Dendritic cell treated with granulocyte-macrophage colony-stimulating factor and Interleukin-4, amounts not matched to agents 40 ng/mL and 50 ng/mL, for 4 days (primary cell): ENCODE measurements around the gene VLDLR.

ENCODE experiments used
- H3K27ac Mint-ChIP-seq: one replicate; pipeline ENCODE4 v1.8.0; 2022; ENCODE audit warnings: mild to moderate bottlenecking, mixed read lengths
- H3K27me3 Mint-ChIP-seq: one replicate; pipeline ENCODE4 v1.8.0; 2022; ENCODE audit warnings: mild to moderate bottlenecking, mixed read lengths
- H3K36me3 Mint-ChIP-seq: one replicate; pipeline ENCODE4 v1.8.0; 2022; ENCODE audit warnings: low read depth, mixed read lengths
- H3K4me1 Mint-ChIP-seq: one replicate; pipeline ENCODE4 v1.8.0; 2022; ENCODE audit warnings: low read depth, mixed read lengths
- H3K4me3 Mint-ChIP-seq: one replicate; pipeline ENCODE4 v1.8.0; 2022; ENCODE audit warnings: mild to moderate bottlenecking, moderate library complexity, mixed read lengths
- H3K9me3 Mint-ChIP-seq: one replicate; pipeline ENCODE4 v1.8.0; 2022; ENCODE audit warnings: mixed read lengths
- intact Hi-C: fragments of 100-400 bp; cut with micrococcal nuclease; formaldehyde crosslinking; loops from one replicate; pipeline ENCODE4 v1.15.0; 2022

The VLDLR gene

DNA sequence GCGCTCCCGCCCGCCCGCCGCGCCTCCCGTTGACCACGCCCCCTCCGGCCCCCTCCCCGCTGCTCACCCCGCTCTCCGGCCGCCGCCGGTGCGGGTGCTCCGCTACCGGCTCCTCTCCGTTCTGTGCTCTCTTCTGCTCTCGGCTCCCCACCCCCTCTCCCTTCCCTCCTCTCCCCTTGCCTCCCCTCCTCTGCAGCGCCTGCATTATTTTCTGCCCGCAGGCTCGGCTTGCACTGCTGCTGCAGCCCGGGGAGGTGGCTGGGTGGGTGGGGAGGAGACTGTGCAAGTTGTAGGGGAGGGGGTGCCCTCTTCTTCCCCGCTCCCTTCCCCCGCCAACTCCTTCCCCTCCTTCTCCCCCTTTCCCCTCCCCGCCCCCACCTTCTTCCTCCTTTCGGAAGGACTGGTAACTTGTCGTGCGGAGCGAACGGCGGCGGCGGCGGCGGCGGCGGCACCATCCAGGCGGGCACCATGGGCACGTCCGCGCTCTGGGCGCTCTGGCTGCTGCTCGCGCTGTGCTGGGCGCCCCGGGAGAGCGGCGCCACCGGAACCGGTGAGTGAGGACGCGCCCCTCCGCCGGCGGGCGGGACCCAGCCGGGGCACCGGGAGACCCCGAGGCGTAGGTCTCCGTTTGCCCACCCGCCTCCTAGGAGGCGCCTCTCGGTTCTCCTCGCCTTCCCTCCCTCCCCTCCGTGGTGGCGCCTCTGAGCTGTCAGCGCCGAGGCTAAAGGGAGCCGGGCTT is at the start of gene VLDLR:
Gene VLDLR, plus strand, starts transcription at position 66 of the 739 bp plus-strand sequence. Its CDS starts 403 bp downstream, at position 469.
- H3K27me3 Mint-ChIP-seq, result peaks cover 75% of the 10 kb centered on the region

DNA sequence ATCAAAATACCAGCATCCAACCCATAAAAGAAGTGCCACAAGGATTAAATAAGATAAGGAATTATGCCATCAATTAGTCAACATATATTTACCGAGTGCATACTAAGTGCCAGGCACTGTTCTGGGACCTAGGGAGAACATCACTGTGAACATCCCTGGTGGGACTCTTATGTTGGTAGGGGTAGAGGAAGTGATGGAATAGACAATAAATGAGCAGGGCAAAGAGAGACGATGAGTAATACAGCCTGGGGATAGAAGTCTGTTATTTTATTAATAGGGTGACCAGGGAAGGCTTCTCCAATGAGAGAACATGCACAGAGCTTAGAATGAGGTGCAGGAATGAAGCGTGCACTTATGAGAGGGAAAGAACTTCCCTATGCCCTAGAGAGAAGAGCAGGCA is 47.4 kb upstream of the VLDLR start:
- Mint-ChIP-seq H3K4me1 (no peaks in the 10 kb centered on the region), H3K36me3 (no peaks in the 10 kb centered on the region), H3K4me3 (no peak overlapping the region), H3K27me3 (no peaks in the 10 kb centered on the region), H3K27ac (no peak overlapping the region), H3K9me3 (no peaks in the 10 kb centered on the region)
- intact Hi-C loops, result no loop called here

More for the DNA sequence above, at the start of gene VLDLR:
- H3K9me3 Mint-ChIP-seq, result no peaks in the 10 kb centered on the region
- H3K4me1 Mint-ChIP-seq, result peaks cover 20% of the 10 kb centered on the region
- H3K4me3 Mint-ChIP-seq, result peak within 1 kb of the TSS; percentile 83
- intact Hi-C loops, result no loop called here
- peak within 1 kb of the TSS; percentile 58 for H3K27ac Mint-ChIP-seq
- no peaks in the 10 kb centered on the region for H3K36me3 Mint-ChIP-seq

DNA sequence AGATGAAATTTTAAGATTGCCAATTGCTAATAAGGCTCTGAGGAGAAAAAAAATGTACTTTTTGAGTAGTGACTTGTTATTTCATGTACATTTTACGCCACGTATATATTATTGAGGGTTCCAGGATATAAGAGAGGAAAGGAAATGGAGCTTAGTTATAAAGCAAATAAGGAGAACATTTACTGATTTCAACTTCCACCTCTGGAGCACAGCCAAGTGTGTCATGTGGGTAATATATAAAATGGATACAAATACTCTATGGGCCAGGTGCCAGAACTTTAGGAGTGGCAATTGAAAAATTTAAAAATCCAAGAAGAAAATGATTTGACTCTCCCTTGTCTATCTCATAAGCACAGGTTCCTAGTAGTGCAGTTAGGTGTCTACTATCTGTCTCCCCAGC is 45.0 kb upstream of the VLDLR start:
- no peaks in the 10 kb centered on the region for H3K27me3 Mint-ChIP-seq
- H3K36me3 Mint-ChIP-seq, result no peaks in the 10 kb centered on the region
- no peaks in the 10 kb centered on the region for H3K9me3 Mint-ChIP-seq
- no peak overlapping the region for H3K4me3 Mint-ChIP-seq
- H3K27ac Mint-ChIP-seq, result no peak overlapping the region
- intact Hi-C loops, result no loop called here
- H3K4me1 Mint-ChIP-seq, result no peaks in the 10 kb centered on the region

GRCh38 chr9:2583308-2584013 is 38.1 kb upstream of the VLDLR start:
- Mint-ChIP-seq H3K27me3 (no peaks in the 10 kb centered on the region), H3K4me1 (no peaks in the 10 kb centered on the region), H3K4me3 (no peak overlapping the region), H3K27ac (no peak overlapping the region), H3K36me3 (no peaks in the 10 kb centered on the region), H3K9me3 (peaks cover 31% of the 10 kb centered on the region)
- intact Hi-C loops, result no loop called here

DNA sequence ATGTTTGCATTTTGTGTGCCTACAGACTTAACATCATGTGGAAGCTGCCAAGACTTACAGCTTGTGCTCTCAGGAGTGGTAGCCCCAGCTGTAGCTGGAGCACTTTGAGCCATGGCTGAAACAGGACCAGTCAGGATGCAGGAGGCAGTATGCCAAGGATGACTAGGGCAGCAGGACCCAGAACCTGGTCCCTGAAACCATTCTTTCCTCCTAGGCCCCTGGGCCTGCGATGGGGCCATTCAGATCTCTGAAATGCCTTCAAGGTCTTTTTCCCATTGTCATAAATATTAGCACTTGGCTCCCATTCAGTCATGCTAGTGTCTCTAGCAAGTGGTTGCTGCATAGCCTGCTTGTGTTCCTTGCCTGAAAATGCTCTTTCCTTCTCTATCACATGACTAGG is 29.6 kb upstream of the VLDLR start:
- Mint-ChIP-seq H3K27me3 (no peaks in the 10 kb centered on the region), H3K36me3 (no peaks in the 10 kb centered on the region), H3K4me1 (peaks cover 12% of the 10 kb centered on the region), H3K27ac (no peak overlapping the region), H3K4me3 (no peak overlapping the region), H3K9me3 (peaks cover 31% of the 10 kb centered on the region)
- intact Hi-C loops, result no loop called here

- intact Hi-C loops, result no loop called here
- Mint-ChIP-seq H3K4me3 (no peak overlapping the region), H3K9me3 (peaks cover 31% of the 10 kb centered on the region), H3K27ac (no peak overlapping the region), H3K36me3 (no peaks in the 10 kb centered on the region), H3K27me3 (no peaks in the 10 kb centered on the region), H3K4me1 (peaks cover 16% of the 10 kb centered on the region)
These were observed 27.8 kb upstream of the VLDLR start for GRCh38 chr9:2593744-2594143.

DNA sequence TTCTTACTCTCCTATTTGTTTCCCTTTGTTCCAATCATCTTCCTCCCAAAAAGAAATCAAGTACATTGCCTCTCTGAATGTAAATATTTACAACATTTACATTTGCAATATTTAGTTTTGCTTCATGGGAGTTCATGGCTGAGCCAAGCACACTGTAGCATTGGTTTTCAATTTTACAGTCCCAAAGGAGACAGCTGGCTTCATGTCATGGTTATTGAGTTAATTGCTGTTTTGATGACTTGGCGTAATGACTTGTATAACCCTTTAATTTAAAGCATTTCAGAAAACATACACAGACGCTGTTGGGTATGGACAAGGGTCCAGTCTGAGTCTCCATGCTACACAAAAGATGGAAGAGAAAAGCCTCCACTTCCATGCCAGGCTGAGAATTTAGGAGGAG is 25.6 kb upstream of the VLDLR start:
- Mint-ChIP-seq H3K27me3 (peaks cover 3% of the 10 kb centered on the region), H3K27ac (no peak overlapping the region)
- intact Hi-C loops, result no loop called here

GRCh38 chr9:2597483-2597882 is 24.1 kb upstream of the VLDLR start:
- Mint-ChIP-seq H3K4me1 (peaks cover 23% of the 10 kb centered on the region), H3K27me3 (peaks cover 3% of the 10 kb centered on the region), H3K36me3 (no peaks in the 10 kb centered on the region), H3K4me3 (no peak overlapping the region), H3K27ac (no peak overlapping the region), H3K9me3 (peaks cover 13% of the 10 kb centered on the region)
- intact Hi-C loops, result no loop called here

More for the DNA sequence above, 25.6 kb upstream of the VLDLR start:
- Mint-ChIP-seq H3K9me3 (peaks cover 28% of the 10 kb centered on the region), H3K4me1 (peaks cover 16% of the 10 kb centered on the region), H3K4me3 (no peak overlapping the region), H3K36me3 (no peaks in the 10 kb centered on the region)

DNA sequence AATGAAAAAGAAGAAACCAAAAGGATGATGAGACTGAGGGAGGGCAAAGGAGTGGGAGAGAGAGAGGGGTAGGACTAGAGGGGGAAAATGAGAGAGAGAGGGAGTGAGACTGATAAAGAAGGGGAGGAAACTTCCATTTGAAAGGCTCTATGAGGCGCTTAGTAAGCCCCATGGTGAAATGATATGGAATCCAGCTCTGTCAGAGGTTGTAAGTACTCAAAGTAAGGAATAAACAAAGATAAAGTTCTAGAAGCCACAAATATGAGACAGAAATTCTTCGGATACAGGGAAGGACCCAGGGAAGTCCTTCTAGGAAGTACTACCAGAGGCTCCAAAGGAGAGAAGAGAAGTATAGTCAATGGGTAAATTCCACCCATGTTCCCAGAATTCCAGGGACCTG is 21.7 kb upstream of the VLDLR start:
- Mint-ChIP-seq H3K27me3 (peaks cover 3% of the 10 kb centered on the region), H3K36me3 (no peaks in the 10 kb centered on the region), H3K4me3 (no peak overlapping the region), H3K4me1 (peaks cover 14% of the 10 kb centered on the region), H3K27ac (no peak overlapping the region), H3K9me3 (no peaks in the 10 kb centered on the region)
- intact Hi-C loops, result no loop called here

GRCh38 chr9:2600307-2600706 is 21.3 kb upstream of the VLDLR start:
- intact Hi-C loops, result no loop called here
- H3K4me1 Mint-ChIP-seq, result peaks cover 14% of the 10 kb centered on the region
- H3K36me3 Mint-ChIP-seq, result no peaks in the 10 kb centered on the region
- no peak overlapping the region for H3K27ac Mint-ChIP-seq
- peaks cover 3% of the 10 kb centered on the region for H3K27me3 Mint-ChIP-seq
- no peaks in the 10 kb centered on the region for H3K9me3 Mint-ChIP-seq
- H3K4me3 Mint-ChIP-seq, result no peak overlapping the region

- Mint-ChIP-seq H3K36me3 (no peaks in the 10 kb centered on the region), H3K4me1 (peaks cover 14% of the 10 kb centered on the region), H3K27me3 (peaks cover 3% of the 10 kb centered on the region), H3K4me3 (no peak overlapping the region), H3K27ac (no peak overlapping the region), H3K9me3 (no peaks in the 10 kb centered on the region)
- intact Hi-C loops, result no loop called here
These were observed 19.7 kb upstream of the VLDLR start for GRCh38 chr9:2601785-2602378.

- Mint-ChIP-seq H3K9me3 (no peaks in the 10 kb centered on the region), H3K27ac (no peak overlapping the region), H3K36me3 (no peaks in the 10 kb centered on the region), H3K4me3 (no peak overlapping the region), H3K4me1 (peaks cover 14% of the 10 kb centered on the region), H3K27me3 (peaks cover 5% of the 10 kb centered on the region)
- intact Hi-C loops, result no loop called here
These were observed 18.9 kb upstream of the VLDLR start for GRCh38 chr9:2602704-2603116.

GRCh38 chr9:2603621-2604020 is 18.0 kb upstream of the VLDLR start:
- peaks cover 5% of the 10 kb centered on the region for H3K27me3 Mint-ChIP-seq
- H3K4me1 Mint-ChIP-seq, result peaks cover 11% of the 10 kb centered on the region
- intact Hi-C loops, result no loop called here
- no peak overlapping the region for H3K4me3 Mint-ChIP-seq
- H3K27ac Mint-ChIP-seq, result no peak overlapping the region
- H3K36me3 Mint-ChIP-seq, result no peaks in the 10 kb centered on the region
- no peaks in the 10 kb centered on the region for H3K9me3 Mint-ChIP-seq

GRCh38 chr9:2605246-2605645 is 16.3 kb upstream of the VLDLR start:
- Mint-ChIP-seq H3K27me3 (peaks cover 1% of the 10 kb centered on the region), H3K4me1 (peaks cover 10% of the 10 kb centered on the region), H3K36me3 (no peaks in the 10 kb centered on the region), H3K27ac (no peak overlapping the region), H3K9me3 (no peaks in the 10 kb centered on the region), H3K4me3 (no peak overlapping the region)
- intact Hi-C loops, result no loop called here
